Measurements from ENCODE around the gene ZMPSTE24.

DNA sequence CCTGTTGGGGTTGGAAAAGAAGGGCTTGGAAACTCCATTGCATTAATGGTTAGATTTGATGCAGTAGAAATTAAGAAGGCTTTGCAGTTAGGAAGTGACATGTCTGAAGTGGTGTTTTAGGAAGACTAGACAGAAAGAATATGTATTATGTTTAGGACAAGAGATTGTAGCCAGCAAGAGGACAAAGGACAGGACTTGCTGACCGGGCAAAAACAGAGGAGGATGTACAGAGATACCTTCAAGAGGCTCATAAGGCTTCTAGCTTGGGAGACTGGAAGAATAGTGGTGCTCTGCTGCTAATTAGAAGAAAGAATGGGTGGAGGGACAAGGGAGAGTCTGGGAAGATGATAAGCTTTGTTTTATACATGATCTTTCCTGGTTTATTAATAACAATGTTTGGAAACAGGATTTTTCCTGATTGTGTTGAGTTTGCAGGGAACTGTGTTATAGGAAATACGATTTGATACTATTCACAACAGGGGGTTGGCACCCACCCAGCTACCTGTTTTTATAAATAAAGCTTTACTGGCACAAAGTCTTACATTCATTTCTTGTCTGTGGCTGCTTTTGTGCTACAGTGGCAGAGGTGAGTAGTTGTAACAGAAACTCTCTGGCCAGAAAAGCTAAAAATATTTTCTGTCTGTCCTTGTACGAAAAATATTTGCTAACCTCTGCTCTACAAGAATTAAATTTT, 47.4 kb upstream of the ZMPSTE24 start:
- TF ChIP-seq POLR2A (IDR thresholded peaks at IDR 0.05), result no peak
- TF ChIP-seq, protein P1, sequence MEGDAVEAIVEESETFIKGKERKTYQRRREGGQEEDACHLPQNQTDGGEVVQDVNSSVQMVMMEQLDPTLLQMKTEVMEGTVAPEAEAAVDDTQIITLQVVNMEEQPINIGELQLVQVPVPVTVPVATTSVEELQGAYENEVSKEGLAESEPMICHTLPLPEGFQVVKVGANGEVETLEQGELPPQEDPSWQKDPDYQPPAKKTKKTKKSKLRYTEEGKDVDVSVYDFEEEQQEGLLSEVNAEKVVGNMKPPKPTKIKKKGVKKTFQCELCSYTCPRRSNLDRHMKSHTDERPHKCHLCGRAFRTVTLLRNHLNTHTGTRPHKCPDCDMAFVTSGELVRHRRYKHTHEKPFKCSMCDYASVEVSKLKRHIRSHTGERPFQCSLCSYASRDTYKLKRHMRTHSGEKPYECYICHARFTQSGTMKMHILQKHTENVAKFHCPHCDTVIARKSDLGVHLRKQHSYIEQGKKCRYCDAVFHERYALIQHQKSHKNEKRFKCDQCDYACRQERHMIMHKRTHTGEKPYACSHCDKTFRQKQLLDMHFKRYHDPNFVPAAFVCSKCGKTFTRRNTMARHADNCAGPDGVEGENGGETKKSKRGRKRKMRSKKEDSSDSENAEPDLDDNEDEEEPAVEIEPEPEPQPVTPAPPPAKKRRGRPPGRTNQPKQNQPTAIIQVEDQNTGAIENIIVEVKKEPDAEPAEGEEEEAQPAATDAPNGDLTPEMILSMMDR (IDR thresholded peaks at IDR 0.05), result no peak

Data from testis (tissue), 2 donors.